Forelimb muscle (tissue), 1 donor: ENCODE data around the gene STRC. TPM values are rescaled to one million over a fixed set of nuclear protein-coding genes. Genes with fewer than 3 reads are reported as not detected.
"Not testable (repeated sequence)": the region's sequence is repeated elsewhere in the genome, so short reads cannot be mapped to it uniquely, and the experiment has no call there.

Experiments
- DNase-seq: peaks from one replicate; pipeline ENCODE4 v3.0.0-alpha.2; 2013; ENCODE audit warnings: low read depth
- polyA plus RNA-seq: library from polyadenylated mRNA; unstranded; fragments of 120-200 nt; gene quantifications from one replicate; pipeline ENCODE4 v1.2.1, GENCODE V29; 2013; ENCODE audit not compliant: insufficient read length

Gene STRC
- polyA plus RNA-seq, result 0.90 TPM

GRCh38 chr15:43618700-43619099, at the start of gene STRC:
TSS of gene STRC (minus strand) at chr15:43618800. CDS start at chr15:43618722, 78 bp downstream.
- not testable (repeated sequence) for DNase-seq

GRCh38 chr15:43666177-43666576, 47.6 kb upstream of the STRC start:
- not testable (repeated sequence) for DNase-seq

GRCh38 chr15:43663333-43663732, 44.7 kb upstream of the STRC start:
- not testable (repeated sequence) for DNase-seq

GRCh38 chr15:43662293-43662692, 43.7 kb upstream of the STRC start:
- not testable (repeated sequence) for DNase-seq

GRCh38 chr15:43659727-43660126, 41.1 kb upstream of the STRC start:
- DNase-seq, result not testable (repeated sequence)

GRCh38 chr15:43649430-43649926, 30.9 kb upstream of the STRC start:
- DNase-seq, result not testable (repeated sequence)

GRCh38 chr15:43648649-43649429, 30.2 kb upstream of the STRC start, which contains the start of gene CATSPER2:
TSS of gene CATSPER2 (minus strand) at chr15:43648844. CDS start at chr15:43648061, 783 bp downstream.
- DNase-seq, result no peak

GRCh38 chr15:43638464-43639204, 20.0 kb upstream of the STRC start:
- DNase-seq, result not testable (repeated sequence)

- DNase-seq, result not testable (repeated sequence)
These were observed 8.3 kb upstream of the STRC start for GRCh38 chr15:43626937-43627336.

- no peak for DNase-seq
These were observed 6.5 kb upstream of the STRC start for GRCh38 chr15:43625106-43625505.

- not testable (repeated sequence) for DNase-seq
These were observed 3.6 kb upstream of the STRC start for GRCh38 chr15:43622068-43622799.

- not testable (repeated sequence) for DNase-seq
These were observed 850 bp downstream of the STRC start for GRCh38 chr15:43617750-43618149.

- DNase-seq, result not testable (repeated sequence)
These were observed 16.4 kb downstream of the STRC start for GRCh38 chr15:43602233-43602632.

- not testable (repeated sequence) for DNase-seq
These were observed 18.4 kb downstream of the STRC start for GRCh38 chr15:43600200-43600599.

GRCh38 chr15:43599131-43599530, 19.5 kb downstream of the STRC start:
- not testable (repeated sequence) for DNase-seq

- DNase-seq, result not testable (repeated sequence)
These were observed 25.0 kb downstream of the STRC start, which contains the start of gene CKMT1B for GRCh38 chr15:43593328-43594190. TSS of gene CKMT1B (plus strand) at chr15:43594027. CDS start at chr15:43594219, 192 bp downstream.

GRCh38 chr15:43592841-43593240, 25.8 kb downstream of the STRC start:
- DNase-seq, result not testable (repeated sequence)

GRCh38 chr15:43589778-43590466, 28.7 kb downstream of the STRC start, which contains the start of gene PPIP5K1:
TSS of gene PPIP5K1 (minus strand) at chr15:43590208. CDS start at chr15:43584504, 5,704 bp downstream.
- DNase-seq, result not testable (repeated sequence)

- DNase-seq, result not testable (repeated sequence)
These were observed 44.0 kb downstream of the STRC start for GRCh38 chr15:43574607-43575006.

- DNase-seq, result not testable (repeated sequence)
These were observed 52.0 kb downstream of the STRC start for GRCh38 chr15:43566615-43567014.
